Superior temporal gyrus (tissue), 1 donor: ENCODE results near the gene FOXD1.
"Not testable (repeated sequence)": the region's sequence is repeated elsewhere in the genome, so short reads cannot be mapped to it uniquely, and the experiment has no call there.

ENCODE experiments used
- DNase-seq: peaks from one replicate; pipeline ENCODE4 v3.0.0-alpha.2; 2016; ENCODE audit errors: extremely low spot score

The FOXD1 gene

DNA sequence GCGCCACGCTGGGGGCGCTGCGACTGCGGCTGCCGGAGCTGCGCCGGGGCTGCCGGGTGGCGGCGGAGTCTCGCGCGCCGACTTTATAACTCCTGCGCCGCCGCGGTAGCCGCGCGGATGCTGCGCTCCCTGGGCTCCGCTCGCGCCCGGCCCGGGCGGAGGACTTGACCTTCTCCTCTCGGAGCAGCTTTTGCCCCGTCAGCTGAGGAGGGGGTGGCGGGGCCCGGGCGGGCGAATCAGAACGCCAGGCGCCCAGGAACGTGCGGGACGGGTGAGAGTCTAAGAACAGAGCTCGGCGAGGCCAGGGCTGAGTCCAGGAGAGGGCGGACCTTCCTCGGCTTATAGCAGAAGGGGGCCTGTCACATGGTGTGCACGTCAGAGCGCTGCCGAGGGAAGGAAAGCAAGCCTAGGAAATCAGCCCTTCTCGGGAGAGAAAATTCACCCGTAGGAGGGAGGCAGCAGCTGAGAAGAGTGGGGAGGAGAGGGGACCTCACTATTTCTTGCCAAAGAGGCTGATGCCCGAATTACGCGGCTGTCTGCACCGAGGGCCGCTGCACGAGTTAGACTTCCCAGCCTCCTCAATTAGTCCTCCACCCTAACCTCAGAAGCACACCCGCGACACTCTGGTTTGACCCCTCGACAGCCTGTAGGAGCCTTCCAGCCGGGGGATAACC is at the start of gene FOXD1:
Gene FOXD1 (minus strand): TSS at position 315 of the 674 bp plus-strand sequence. CDS start 415 bp downstream, outside the sequence.
- DNase-seq, result no peak

- DNase-seq, result peak; percentile 62
Observed at GRCh38 chr5:73497497-73498056, 49.0 kb upstream of the FOXD1 start.

DNA sequence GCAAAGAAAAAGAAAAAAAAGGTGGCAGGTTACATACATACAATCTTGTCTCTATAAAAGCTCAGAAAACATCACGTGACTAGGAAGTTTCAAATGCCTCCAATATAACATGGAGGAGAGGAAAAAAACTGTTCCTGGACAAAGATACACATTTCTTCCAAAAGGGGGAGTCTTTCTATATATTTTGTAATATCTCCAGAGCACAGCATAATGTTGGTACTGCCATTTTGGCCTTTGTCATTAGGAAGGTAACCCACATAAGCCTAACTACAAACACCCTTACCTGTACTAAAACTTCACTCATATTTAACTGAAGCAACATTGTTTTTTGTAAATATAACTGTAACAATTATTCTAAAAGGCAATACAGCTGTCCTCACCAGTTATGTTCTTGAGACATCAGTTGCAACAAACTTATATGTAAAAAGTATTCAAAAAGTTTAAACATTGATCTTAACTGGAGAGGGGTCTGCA is 48.4 kb upstream of the FOXD1 start:
- peak; percentile 40 for DNase-seq

GRCh38 chr5:73495772-73496335 is 47.3 kb upstream of the FOXD1 start:
- DNase-seq, result no peak

DNA sequence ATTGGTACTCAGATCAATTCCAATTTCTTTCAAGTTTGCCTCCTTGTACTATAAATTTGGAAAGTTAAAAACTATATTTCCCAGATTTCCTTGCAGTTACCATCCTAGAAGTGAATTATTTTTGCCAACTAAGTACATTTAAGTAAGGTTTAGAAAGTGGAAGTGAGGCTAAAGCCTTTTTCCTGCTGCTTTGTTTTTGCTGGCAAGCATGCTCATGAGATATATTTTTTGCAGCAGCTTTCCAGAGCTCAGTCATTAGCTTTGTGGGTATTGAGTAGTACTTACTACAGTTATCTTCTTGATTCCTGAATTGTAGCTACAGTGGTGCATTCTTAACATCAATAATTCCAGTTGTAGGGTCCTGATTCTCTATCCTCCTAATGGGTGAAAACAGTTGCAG is 46.1 kb upstream of the FOXD1 start:
- DNase-seq, result no peak

GRCh38 chr5:73493421-73493820 is 44.8 kb upstream of the FOXD1 start:
- DNase-seq, result no peak

DNA sequence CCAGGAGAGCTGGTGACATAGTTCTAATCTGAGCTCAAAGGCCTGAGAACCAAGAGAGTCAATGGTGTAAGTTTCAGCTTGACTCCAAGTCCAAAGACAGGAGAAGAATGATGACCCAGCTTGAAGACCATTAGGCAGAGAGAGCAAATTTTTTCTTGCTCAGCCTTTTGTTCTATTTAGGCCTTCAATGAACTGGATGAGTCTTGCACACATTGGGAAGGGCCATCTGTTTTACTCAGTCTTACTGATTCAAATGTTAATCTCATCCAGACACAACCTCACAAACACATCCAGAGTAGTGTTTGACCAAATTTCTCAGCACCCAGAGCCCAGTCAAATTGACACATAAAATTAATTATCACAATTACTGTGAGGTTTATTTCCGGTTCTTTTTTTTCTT is 42.6 kb upstream of the FOXD1 start:
- DNase-seq, result no peak

DNA sequence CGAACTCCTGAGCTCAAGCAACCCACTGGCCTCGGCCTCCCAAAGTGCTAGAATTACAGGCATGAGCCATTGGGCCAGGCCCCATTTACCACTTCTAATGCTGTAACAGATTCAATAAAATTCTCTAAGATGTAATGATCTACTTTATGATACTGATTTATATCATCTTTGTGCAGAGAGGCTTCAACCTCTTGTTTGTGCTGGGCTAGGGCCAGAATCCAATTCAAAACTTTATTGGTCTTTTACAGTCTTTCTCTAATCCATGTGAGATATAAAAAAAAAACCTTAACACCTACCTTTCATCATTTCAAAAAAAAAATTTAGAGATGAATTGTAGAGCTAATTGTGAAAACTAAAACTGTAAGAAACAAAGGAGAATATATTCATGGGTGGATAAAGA is 41.5 kb upstream of the FOXD1 start:
- no peak for DNase-seq

- DNase-seq, result no peak
Observed at GRCh38 chr5:73488806-73489205, 40.2 kb upstream of the FOXD1 start.

DNA sequence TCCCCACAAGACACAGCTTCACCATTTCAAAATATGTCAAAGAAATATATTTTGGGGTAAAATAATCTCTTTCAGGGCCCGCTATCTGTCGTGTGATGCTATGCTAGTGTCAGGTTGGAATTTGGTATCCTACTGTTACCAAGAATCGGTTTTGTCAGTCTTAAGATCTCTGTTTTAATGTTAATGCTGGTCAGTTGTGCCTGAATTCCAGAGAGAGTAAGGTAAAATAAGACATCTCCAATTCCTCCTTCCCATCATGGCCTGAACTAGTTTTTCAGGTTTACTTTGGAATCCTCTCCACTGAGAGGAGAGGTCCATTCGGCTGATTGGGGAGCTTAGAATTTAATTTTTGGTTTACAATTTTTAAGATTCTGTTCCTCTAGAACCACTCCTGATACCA is 39.2 kb upstream of the FOXD1 start:
- DNase-seq, result no peak

GRCh38 chr5:73487257-73487656 is 38.7 kb upstream of the FOXD1 start:
- DNase-seq, result not testable (repeated sequence)

- DNase-seq, result no peak
Observed at GRCh38 chr5:73486119-73486899, 37.7 kb upstream of the FOXD1 start.

GRCh38 chr5:73485715-73486114 is 37.1 kb upstream of the FOXD1 start:
- DNase-seq, result no peak

DNA sequence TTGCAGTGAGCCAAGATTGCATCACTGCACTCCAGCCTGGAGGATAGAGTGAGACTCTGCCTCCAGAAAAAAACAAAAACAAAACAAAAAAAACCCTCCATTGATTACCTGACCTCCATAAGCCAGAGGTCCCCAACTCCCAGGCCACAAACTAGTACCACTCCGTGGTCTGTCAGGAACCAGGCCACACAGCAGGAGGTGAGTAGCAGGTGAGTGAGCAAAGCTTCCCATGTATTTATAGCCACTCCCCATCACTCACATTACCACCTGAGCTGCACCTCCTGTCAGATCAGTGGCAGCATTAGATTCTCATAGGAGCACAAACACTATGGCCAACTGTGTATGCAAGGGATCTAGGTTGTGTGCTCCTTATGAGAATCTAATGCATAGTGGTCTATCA is 35.9 kb upstream of the FOXD1 start:
- no peak for DNase-seq

GRCh38 chr5:73483676-73484075 is 35.1 kb upstream of the FOXD1 start:
- DNase-seq, result no peak

DNA sequence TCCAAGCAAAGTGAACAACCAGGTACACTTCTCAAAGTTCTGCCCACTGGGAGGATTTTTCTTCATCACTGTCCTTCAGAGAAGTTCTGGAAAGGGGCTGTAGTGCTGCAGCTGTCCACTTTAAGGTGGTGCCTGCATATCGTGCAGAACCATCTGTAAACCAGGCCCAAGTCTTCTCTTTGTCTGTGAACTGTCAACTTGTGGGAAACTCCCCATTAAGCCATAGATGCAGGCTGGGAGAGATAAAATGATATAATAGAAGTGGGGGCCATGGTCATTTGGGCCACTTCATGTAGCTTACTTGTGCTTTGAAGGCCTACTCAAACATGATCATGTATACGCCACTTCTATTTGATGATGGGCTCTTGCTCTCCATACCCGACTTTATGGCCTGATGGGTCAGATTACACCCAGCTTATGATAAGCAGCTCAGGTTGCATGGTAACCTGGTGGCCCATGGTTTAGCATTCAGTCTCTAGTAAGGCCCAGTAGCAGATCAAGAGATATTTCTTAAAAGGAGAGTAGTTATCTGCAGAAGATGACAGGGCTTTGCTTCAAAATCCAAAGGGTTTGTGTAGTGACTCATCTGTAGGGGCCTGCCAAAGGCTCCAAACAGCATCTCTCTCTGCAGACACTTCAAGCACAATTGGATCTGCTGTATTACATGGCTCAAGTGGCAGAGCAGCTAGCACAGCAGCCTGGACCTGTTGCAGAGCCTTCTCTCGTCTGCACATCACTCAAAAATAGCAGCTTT is 34.0 kb upstream of the FOXD1 start:
- no peak for DNase-seq

GRCh38 chr5:73480500-73480899 is 31.9 kb upstream of the FOXD1 start:
- DNase-seq, result no peak

GRCh38 chr5:73472116-73472515 is 23.5 kb upstream of the FOXD1 start:
- no peak for DNase-seq

- no peak for DNase-seq
Observed at GRCh38 chr5:73471654-73472053, 23.1 kb upstream of the FOXD1 start.

- no peak for DNase-seq
Observed at GRCh38 chr5:73469878-73470277, 21.3 kb upstream of the FOXD1 start.

DNA sequence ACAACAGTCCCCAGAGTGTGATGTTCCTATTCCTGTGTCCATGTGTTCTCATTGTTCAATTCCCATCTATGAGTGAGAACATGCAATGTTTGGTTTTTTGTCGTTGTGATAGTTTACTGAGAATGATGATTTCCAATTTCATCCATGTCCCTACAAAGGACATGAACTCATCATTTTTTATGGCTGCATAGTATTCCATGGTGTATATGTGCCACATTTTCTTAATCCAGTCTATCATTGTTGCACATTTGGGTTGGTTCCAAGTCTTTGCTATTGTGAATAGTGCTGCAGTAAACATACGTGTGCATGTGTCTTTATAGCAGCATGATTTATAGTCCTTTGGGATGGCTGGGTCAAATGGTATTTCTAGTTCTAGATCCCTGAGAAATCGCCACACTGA is 20.1 kb upstream of the FOXD1 start:
- not testable (repeated sequence) for DNase-seq
